AG04449 (cell line): ENCODE measurements around the gene GSDME.
A peak's percentile ranks its signal among the peaks of the same experiment; 100 is the strongest.

ENCODE experiments used
- CTCF ChIA-PET: fragments of 350-600 bp; formaldehyde crosslinking; extraction: SDS; loops from one replicate; lab custom pipeline; 2021; ENCODE audit warnings: antibody characterized with exemption; lab: Yijun Ruan, JAX
- POLR2A ChIA-PET: fragments of 400-600, 350-600 bp; formaldehyde crosslinking; extraction: SDS; loops from one replicate; lab custom pipeline; 2020; ENCODE audit warnings: antibody characterized with exemption, inconsistent platforms; lab: Yijun Ruan, JAX
- DNase-seq: peaks from one replicate; pipeline ENCODE4 v3.0.0-alpha.2; 2010; ENCODE audit warnings: low read depth, low spot score
- H3K4me3 ChIP-seq: 2 replicates; pipeline ENCODE4 v1.5.1; 2011; ENCODE audit warnings: low read depth, mild to moderate bottlenecking, control low read depth, low read length
- CTCF ChIP-seq: IDR thresholded peaks from one replicate; pipeline ENCODE4 v1.5.1; 2011; ENCODE audit warnings: mild to moderate bottlenecking, moderate library complexity, low read length, control low read depth, inconsistent platforms; ENCODE audit not compliant: insufficient read depth; ENCODE audit errors: missing control alignments

Gene GSDME

GRCh38 chr7:24725554-24726241 is 31.6 kb downstream of the GSDME start:
- ChIA-PET POLR2A (no interaction called here), CTCF (interaction anchor here (1.3 to 4.6 kb wide), 3 partner anchors 11 to 373 kb away, joined by 3 to 18 read pairs (median 3); no protein-coding TSS in a partner anchor)
- DNase-seq = no peak
- TF ChIP-seq CTCF = no peak
- no peak overlapping the region for H3K4me3 ChIP-seq

- DNase-seq = no peak
- H3K4me3 ChIP-seq = no peak overlapping the region
- TF ChIP-seq CTCF = no peak
- ChIA-PET POLR2A (no interaction called here), CTCF (interaction anchor here (1.3 to 4.6 kb wide), 5 partner anchors 9 to 374 kb away, joined by 3 to 27 read pairs (median 19); no protein-coding TSS in a partner anchor)
Observed at GRCh38 chr7:24724451-24725190, 32.6 kb downstream of the GSDME start.

GRCh38 chr7:24723178-24723530 is 34.1 kb downstream of the GSDME start:
- no peak overlapping the region for H3K4me3 ChIP-seq
- ChIA-PET CTCF (interaction anchor here (0.6 to 4.6 kb wide), 24 partner anchors 8 to 377 kb away, joined by 3 to 27 read pairs (median 6); no protein-coding TSS in a partner anchor), POLR2A (no interaction called here)
- no peak for DNase-seq
- no peak for TF ChIP-seq CTCF

DNA sequence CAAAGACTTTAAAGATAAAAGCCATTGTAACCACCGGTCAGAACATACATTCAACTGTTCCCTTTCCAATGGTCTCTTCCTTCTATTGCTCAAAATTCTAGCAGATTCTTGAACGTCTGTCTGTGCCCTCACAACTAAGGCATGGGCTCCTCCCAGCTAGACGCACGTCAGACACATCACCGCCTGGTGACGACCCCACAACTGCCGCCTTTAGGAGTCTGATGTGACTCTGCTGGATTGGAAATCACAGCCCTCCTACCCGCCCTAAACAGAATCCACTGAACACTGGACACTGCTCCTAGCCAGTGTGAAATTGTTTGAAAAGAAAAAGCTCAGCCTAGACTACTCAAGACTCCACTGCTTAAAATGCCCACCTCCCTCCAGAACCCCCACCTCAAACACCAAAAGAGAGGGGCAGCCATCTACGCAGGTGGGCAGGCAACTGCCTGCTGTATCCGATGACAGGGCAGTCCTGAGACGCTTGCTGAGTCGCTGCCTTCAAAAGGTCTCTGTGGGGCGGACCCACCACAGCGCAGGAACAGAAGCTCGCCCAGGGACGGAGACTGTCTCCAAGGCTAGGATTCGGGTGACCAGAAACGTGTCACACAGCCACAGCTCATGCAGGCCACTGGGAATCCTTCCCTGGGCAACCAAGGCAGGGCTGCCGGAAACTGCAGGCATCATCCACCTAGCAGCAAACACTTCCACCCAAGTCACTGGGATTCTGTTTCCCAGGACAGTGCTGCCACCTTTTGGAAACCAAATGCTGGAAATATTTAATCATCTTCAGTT is 34.7 kb downstream of the GSDME start:
- peak; percentile 45 for TF ChIP-seq CTCF
- CTCF ChIA-PET = interaction anchor here (0.6 to 4.6 kb wide), 25 partner anchors 8 to 377 kb away, joined by 3 to 27 read pairs (median 6); no protein-coding TSS in a partner anchor
- no peak for DNase-seq
- POLR2A ChIA-PET = no interaction called here
- no peak overlapping the region for H3K4me3 ChIP-seq

- POLR2A ChIA-PET = no interaction called here
- CTCF ChIA-PET = interaction anchor here (1.0 to 4.6 kb wide), 10 partner anchors 10 to 377 kb away, joined by 4 to 27 read pairs (median 14); no protein-coding TSS in a partner anchor
- no peak for TF ChIP-seq CTCF
- DNase-seq = no peak
- H3K4me3 ChIP-seq = no peak overlapping the region
Observed at GRCh38 chr7:24721481-24722001, 35.7 kb downstream of the GSDME start.
